Measurements from ENCODE around the gene TTC23.

Gene TTC23

DNA sequence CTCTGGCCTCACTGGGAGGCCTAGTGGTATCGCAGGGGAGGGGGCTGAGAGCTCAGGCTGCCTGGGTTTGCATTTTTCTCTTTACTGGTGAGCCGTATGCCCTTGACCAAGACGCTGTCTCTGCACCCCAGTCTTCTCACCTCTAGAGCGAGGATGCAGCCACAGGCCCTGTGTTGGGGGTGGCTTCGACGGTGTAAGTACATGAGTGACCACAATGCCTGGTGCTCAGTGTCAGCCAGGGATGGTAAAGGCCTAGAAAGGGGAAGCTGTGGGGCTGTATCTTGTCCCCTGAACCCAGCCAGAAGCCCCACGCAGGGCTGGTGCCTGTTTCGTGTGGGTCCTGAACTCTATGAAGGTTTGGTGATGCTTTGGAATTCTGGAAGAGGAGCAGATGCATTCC, 124.7 kb downstream of the TTC23 start:
- CTCF ChIA-PET: no interaction called here

DNA sequence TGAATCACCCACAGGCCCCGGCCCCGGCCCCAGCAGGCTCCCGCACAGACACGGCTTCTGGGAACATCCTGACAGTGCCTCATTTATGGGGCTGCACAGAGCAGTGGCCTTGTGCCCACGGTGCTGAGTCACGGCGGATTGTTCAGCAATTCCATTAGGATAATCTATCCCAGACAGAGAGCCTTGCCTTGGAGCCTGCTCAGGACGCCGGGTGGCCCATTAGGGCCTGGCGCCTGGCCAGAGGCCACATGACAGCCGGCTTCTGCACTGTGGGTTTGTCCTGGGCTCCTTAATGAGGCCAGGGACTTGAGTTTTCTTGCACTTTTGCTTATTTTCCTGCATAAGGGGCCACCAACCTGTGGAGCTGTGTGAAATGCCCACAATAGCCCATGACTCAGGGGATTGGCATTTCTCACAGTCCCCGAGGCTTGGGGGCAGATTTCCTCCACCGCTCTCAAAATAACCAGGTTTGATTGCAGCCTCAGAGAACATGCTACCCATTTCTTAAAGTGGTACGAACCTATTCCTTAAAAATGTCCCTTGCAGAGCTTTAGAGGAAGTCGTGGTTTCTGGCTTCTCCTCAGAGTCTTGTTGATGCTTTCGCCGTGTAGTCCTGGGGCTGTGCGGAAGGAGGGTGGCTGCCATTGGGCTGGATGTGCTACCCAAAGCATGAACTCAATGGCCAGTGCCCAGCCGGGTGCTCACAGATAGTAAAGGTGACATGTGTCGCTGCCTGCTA, 125.5 kb downstream of the TTC23 start:
- ChIA-PET CTCF (interaction anchor here (1.0 to 1.4 kb wide), 3 partner anchors 17 to 23 kb away, joined by 3 to 8 read pairs (median 4); partner anchors contain the start of gene SYNM), POLR2A (ENCODE audit: low non-redundant PET) (interaction anchor here (1.0 kb wide), 1 partner anchor 19 kb away, joined by 3 read pairs; the partner anchor contains the start of gene SYNM)
- TF ChIP-seq, protein P1, sequence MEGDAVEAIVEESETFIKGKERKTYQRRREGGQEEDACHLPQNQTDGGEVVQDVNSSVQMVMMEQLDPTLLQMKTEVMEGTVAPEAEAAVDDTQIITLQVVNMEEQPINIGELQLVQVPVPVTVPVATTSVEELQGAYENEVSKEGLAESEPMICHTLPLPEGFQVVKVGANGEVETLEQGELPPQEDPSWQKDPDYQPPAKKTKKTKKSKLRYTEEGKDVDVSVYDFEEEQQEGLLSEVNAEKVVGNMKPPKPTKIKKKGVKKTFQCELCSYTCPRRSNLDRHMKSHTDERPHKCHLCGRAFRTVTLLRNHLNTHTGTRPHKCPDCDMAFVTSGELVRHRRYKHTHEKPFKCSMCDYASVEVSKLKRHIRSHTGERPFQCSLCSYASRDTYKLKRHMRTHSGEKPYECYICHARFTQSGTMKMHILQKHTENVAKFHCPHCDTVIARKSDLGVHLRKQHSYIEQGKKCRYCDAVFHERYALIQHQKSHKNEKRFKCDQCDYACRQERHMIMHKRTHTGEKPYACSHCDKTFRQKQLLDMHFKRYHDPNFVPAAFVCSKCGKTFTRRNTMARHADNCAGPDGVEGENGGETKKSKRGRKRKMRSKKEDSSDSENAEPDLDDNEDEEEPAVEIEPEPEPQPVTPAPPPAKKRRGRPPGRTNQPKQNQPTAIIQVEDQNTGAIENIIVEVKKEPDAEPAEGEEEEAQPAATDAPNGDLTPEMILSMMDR (conservative IDR thresholded peaks at IDR 0.05; ENCODE audit: low read depth): no peak
- DNase-seq (ENCODE audit: low spot score): peak; percentile 90
- H3K27ac ChIP-seq: peak overlapping the region; percentile 94

More for the DNA sequence above, 124.7 kb downstream of the TTC23 start:
- peak overlapping the region; percentile 94 for H3K27ac ChIP-seq
- POLR2A ChIA-PET (ENCODE audit: low non-redundant PET): no interaction called here
- TF ChIP-seq, protein P1 (conservative IDR thresholded peaks at IDR 0.05; ENCODE audit: low read depth): no peak
- no peak for DNase-seq (ENCODE audit: low spot score)

DNA sequence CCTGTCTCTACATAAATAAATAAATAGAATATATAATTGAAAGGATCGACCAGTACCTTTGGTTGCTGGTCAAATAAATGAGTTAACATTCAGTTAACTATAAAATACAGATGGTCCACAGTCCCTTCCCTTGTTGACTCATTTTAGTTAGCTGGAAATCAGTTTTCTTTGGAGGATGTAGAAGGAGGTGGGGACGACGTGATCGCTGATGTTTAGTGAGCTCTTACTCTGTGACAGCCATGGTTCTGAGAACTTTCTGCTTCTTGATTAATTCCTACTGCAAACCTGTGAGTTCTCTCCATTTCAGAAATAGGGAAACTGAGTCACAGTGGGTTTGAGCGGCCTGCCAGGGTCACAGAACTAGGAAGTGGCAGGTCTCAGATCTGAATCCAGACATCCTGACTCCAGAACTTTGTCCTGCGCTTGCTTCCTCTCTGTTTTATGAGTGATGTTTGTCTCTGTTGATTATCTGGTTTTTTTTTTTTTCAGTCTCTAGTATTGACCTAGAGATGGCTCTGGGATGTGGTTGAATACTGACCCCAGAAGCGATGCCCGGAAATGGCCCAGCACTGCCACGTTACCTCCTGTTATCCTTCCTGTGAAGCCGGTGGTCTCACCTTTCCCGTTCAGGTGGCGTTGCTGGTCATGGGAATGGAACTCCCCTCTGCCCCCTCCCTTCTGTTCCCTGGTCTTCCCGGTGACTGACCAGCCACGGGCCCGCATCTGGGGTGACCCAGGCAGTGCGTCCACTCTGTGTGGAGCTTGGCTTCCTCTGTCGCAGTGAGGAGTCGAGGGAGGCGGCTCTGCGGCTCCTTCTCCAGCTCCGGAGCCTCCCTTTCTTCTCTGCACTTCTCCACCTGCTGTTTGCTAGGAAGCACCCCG, 126.3 kb downstream of the TTC23 start:
- DNase-seq (ENCODE audit: low spot score): peak; percentile 10
- ChIA-PET POLR2A (ENCODE audit: low non-redundant PET) (interaction anchor here (1.0 kb wide), 1 partner anchor 18 kb away, joined by 3 read pairs; the partner anchor contains the start of gene SYNM), CTCF (interaction anchor here (1.0 to 1.4 kb wide), 3 partner anchors 16 to 23 kb away, joined by 3 to 8 read pairs (median 4); partner anchors contain the start of gene SYNM)
- TF ChIP-seq, protein P1 (conservative IDR thresholded peaks at IDR 0.05; ENCODE audit: low read depth): no peak
- H3K27ac ChIP-seq: peak overlapping the region; percentile 94

DNA sequence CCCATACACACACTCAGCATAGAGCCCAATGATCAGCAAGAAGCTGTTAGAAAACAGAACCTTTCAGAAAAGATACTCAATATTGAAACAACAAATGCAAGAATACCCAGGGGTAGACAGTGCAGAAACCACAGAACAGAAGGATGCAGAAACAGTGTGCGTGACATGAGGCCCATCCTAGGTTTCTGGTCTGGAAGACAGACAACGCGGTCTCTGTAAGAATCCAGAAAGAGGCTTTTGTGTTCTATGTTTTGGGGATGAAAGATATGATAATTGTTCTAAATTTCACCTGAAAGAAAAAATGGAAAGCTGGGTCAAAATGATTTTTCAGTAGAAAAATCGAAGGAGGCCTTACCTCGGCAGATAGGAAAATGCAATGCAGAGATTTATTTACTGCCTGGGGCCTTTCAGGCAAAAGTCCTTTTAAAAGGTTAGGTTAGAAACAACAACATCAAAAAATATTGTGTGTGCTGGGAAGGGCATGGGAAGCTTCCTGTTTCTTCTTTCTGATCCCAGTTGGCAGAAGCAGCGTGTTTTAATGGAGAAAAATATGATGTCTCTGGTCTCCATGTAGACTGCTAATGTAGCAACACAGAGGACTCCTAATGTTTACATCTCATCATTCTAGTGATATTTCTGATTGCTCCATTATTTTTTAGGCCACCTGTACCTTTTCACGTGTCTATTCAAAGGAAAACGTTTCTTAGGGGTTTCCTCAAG, 127.5 kb downstream of the TTC23 start:
- POLR2A ChIA-PET (ENCODE audit: low non-redundant PET): no interaction called here
- TF ChIP-seq, protein P1 (conservative IDR thresholded peaks at IDR 0.05; ENCODE audit: low read depth): no peak
- DNase-seq (ENCODE audit: low spot score): no peak
- CTCF ChIA-PET: interaction anchor here (0.6 kb wide), 1 partner anchor 100 kb away, joined by 6 read pairs; no protein-coding TSS in a partner anchor
- no peak overlapping the region for H3K27ac ChIP-seq

DNA sequence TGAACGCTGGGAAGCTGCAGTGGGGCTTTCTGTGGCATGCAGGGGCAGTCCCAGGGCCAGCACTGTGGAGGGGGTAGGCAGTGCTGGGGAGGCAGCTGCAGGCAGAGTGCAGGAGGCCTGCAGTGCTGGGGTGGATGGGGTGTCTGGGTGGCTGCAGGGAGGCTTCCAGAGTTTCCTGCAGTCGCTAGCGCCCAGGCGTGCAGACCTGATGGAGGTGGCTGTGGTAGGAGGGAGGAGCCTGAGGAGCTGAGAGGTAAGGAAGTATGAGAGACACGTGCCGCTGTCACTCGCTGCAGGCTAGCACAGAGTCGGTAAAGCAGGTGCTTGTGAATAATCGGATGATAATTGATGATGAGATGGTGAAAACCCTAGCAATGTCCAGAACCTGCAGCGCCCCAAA, 128.2 kb downstream of the TTC23 start:
- TF ChIP-seq, protein P1 (conservative IDR thresholded peaks at IDR 0.05; ENCODE audit: low read depth): no peak
- no peak for DNase-seq (ENCODE audit: low spot score)
- ChIA-PET CTCF (interaction anchor here (0.6 kb wide), 1 partner anchor 32 kb away, joined by 3 read pairs; no protein-coding TSS in a partner anchor), POLR2A (ENCODE audit: low non-redundant PET) (no interaction called here)
- no peak overlapping the region for H3K27ac ChIP-seq

All from RWPE1 (cell line).